AG04450 (cell line): Measurements from ENCODE around the gene DEGS2. TPM values are rescaled to one million over a fixed set of nuclear protein-coding genes. Genes with fewer than 3 reads are reported as not detected.

ENCODE experiments used
- CTCF ChIA-PET: fragments of 300-600, 350-600 bp; formaldehyde crosslinking; extraction: SDS; loops from one replicate; lab custom pipeline; 2022; ENCODE audit warnings: antibody characterized with exemption, inconsistent platforms; lab: Charles Lee
- POLR2A ChIA-PET: fragments of 350-600 bp; formaldehyde crosslinking; extraction: SDS; loops from one replicate; lab custom pipeline; 2021; ENCODE audit warnings: antibody characterized with exemption, inconsistent platforms; lab: Yijun Ruan, JAX
- DNase-seq: peaks from one replicate; pipeline ENCODE4 v3.0.0-alpha.2; 2011; ENCODE audit warnings: low read depth, low spot score
- H3K27ac ChIP-seq: one replicate; pipeline ENCODE4 v1.5.1; 2012; ENCODE audit warnings: low read depth, low read length, control low read depth
- H3K27me3 ChIP-seq: one replicate; pipeline ENCODE4 v1.6.0; 2012; ENCODE audit warnings: low read length; ENCODE audit not compliant: control insufficient read depth, insufficient read depth
- H3K4me3 ChIP-seq: 2 replicates; pipeline ENCODE4 v1.5.1; 2011; ENCODE audit warnings: mild to moderate bottlenecking, low read depth, low read length, control low read depth
- H3K9me3 ChIP-seq: 2 replicates; pipeline ENCODE4 v1.5.1; 2012; ENCODE audit warnings: low read length; ENCODE audit not compliant: control insufficient read depth, insufficient read depth
- CTCF ChIP-seq: IDR thresholded peaks from 2 replicates; pipeline ENCODE4 v1.5.1; 2011; ENCODE audit warnings: low read depth, low read length, control low read depth, inconsistent platforms
- polyA plus RNA-seq: library from polyadenylated mRNA; depleted of rRNA; stranded (reverse); fragments of >200 nt; gene quantifications from 2 replicates; pipeline ENCODE4 v1.2.3, GENCODE V29; 2011

DEGS2 gene
- polyA plus RNA-seq, 1 experiment: not detected

- ChIA-PET POLR2A (no interaction called here), CTCF (interaction anchor here (2.2 kb wide), 1 partner anchor 9 kb away, joined by 24 read pairs; no protein-coding TSS in a partner anchor)
- DNase-seq: no peak
- no peak overlapping the region for H3K27ac ChIP-seq
- no peak for TF ChIP-seq CTCF
- H3K4me3 ChIP-seq: no peak overlapping the region
- 0 out of 2 replicates have a peak, but pooled peaks cover 2% of the 10 kb centered on the region for H3K9me3 ChIP-seq
- H3K27me3 ChIP-seq: no peaks in the 10 kb centered on the region
Measured at GRCh38 chr14:100202712-100203111, 43.3 kb upstream of the DEGS2 start.

- no peak overlapping the region for H3K4me3 ChIP-seq
- no peaks in the 10 kb centered on the region for H3K9me3 ChIP-seq
- no peak overlapping the region for H3K27ac ChIP-seq
- H3K27me3 ChIP-seq: no peaks in the 10 kb centered on the region
- ChIA-PET POLR2A (no interaction called here), CTCF (no interaction called here)
- DNase-seq: no peak
- no peak for TF ChIP-seq CTCF
Measured at GRCh38 chr14:100201701-100202100, 42.3 kb upstream of the DEGS2 start.

- CTCF ChIA-PET: no interaction called here
- no peak overlapping the region for H3K4me3 ChIP-seq
Measured at GRCh38 chr14:100200311-100200710, 40.9 kb upstream of the DEGS2 start.

GRCh38 chr14:100199240-100199860, 39.9 kb upstream of the DEGS2 start:
- POLR2A ChIA-PET: no interaction called here
- H3K4me3 ChIP-seq: no peak overlapping the region
- no peaks in the 10 kb centered on the region for H3K9me3 ChIP-seq
- H3K27me3 ChIP-seq: no peaks in the 10 kb centered on the region
- CTCF ChIA-PET: no interaction called here
- TF ChIP-seq CTCF: no peak
- H3K27ac ChIP-seq: no peak overlapping the region
- DNase-seq: no peak

More at GRCh38 chr14:100200311-100200710, 40.9 kb upstream of the DEGS2 start:
- Histone ChIP-seq H3K9me3 (no peaks in the 10 kb centered on the region), H3K27ac (no peak overlapping the region), H3K27me3 (no peaks in the 10 kb centered on the region)
- no peak for DNase-seq
- POLR2A ChIA-PET: no interaction called here
- no peak for TF ChIP-seq CTCF
